Esophagus muscularis mucosa (tissue), 3 donors: ENCODE results near the gene SLC12A7.
"Not testable (repeated sequence)": the region's sequence is repeated elsewhere in the genome, so short reads cannot be mapped to it uniquely, and the experiment has no call there.

Source experiments
- CTCF ChIP-seq, 3 experiments: fragments of 200-600 bp in 2 of 3; fragments of 450-650 bp in 1 of 3; sonication (generic) in 2 of 3; IDR thresholded peaks; one replicate each; pipeline ENCODE4 v1.5.1; 2017 to 2019; ENCODE audit warnings: antibody characterized with exemption in 3 of 3, mild to moderate bottlenecking in 2 of 3, moderate library complexity in 1 of 3
- POLR2A ChIP-seq: fragments of 450-650 bp; IDR thresholded peaks from one replicate; pipeline ENCODE4 v1.6.1; 2017; ENCODE audit warnings: antibody characterized with exemption, moderate library complexity, mild to moderate bottlenecking, low read depth
- POLR2AphosphoS5 ChIP-seq, 2 donors: sonication (generic); formaldehyde crosslinking; IDR thresholded peaks; one replicate each; pipeline ENCODE4 v1.6.1; 2017; ENCODE audit warnings: antibody characterized with exemption in 2 of 2

GRCh38 chr5:1157461-1157986 lies 45.7 kb upstream of the SLC12A7 start:
- not testable (repeated sequence) for TF ChIP-seq CTCF (IDR thresholded peaks at IDR 0.05); POLR2A; POLR2AphosphoS5 (IDR thresholded peaks at IDR 0.05)
